MM.1S (cell line): ENCODE data around the gene COX18.

Source experiments
- EZH2 ChIP-seq: fragments of 300-600 bp; sonication (generic); optimal IDR thresholded peaks from 2 replicates; pipeline ENCODE3; 2017; ENCODE audit warnings: low read depth, mild to moderate bottlenecking, antibody characterized with exemption, low read length, mixed read lengths
- EZH2phosphoT487 ChIP-seq: fragments of 300-600 bp; sonication (generic); IDR thresholded peaks from 2 replicates; pipeline ENCODE4 v1.6.1; 2018; ENCODE audit warnings: antibody characterized with exemption, low read length
- TF ChIP-seq, protein P1 (sequence below): fragments of 300-600 bp; sonication (generic); IDR thresholded peaks from 2 replicates; pipeline ENCODE4 v1.5.1; 2016; ENCODE audit warnings: antibody characterized with exemption, low read length, mixed read lengths

DNA sequence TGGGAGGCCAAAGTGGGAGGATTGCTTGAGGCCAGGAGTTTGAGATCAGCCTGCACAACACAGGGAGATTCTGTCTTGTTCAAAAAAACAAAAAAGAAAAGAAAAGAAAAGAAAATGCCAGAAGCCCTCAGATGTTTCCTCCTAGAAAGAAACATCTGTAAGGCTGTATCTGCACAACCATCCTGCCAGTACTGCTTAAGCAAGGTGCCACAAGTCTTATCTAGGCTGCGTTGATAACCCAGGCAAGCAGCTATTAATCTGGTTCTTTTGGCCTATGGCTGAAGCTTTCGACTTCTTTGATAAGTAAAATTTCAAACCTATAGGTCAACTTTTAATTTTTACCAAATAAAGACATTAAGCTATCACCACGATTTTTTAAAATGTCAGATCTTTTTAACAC is 3.1 kb downstream of the COX18 start:
- TF ChIP-seq, protein P1, sequence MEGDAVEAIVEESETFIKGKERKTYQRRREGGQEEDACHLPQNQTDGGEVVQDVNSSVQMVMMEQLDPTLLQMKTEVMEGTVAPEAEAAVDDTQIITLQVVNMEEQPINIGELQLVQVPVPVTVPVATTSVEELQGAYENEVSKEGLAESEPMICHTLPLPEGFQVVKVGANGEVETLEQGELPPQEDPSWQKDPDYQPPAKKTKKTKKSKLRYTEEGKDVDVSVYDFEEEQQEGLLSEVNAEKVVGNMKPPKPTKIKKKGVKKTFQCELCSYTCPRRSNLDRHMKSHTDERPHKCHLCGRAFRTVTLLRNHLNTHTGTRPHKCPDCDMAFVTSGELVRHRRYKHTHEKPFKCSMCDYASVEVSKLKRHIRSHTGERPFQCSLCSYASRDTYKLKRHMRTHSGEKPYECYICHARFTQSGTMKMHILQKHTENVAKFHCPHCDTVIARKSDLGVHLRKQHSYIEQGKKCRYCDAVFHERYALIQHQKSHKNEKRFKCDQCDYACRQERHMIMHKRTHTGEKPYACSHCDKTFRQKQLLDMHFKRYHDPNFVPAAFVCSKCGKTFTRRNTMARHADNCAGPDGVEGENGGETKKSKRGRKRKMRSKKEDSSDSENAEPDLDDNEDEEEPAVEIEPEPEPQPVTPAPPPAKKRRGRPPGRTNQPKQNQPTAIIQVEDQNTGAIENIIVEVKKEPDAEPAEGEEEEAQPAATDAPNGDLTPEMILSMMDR: no peak
- TF ChIP-seq EZH2 (no peak), EZH2phosphoT487 (no peak)
